A673 (cell line): ENCODE results near the gene PTPN11. TPM values are rescaled to one million over a fixed set of nuclear protein-coding genes. Genes with fewer than 3 reads are reported as not detected.

Experiments
- BruUV-seq: library from RNA; stranded (reverse); fragments of 400-500 nt; replicated peaks from 2 replicates; lab custom pipeline; 2021; lab: Mats Ljungman, UMichigan
- CTCF ChIA-PET: fragments of 300-600 bp; sonication (Branson Sonifier 250); formaldehyde crosslinking; loops from one replicate; lab custom pipeline; 2022; ENCODE audit warnings: antibody characterized with exemption; lab: Charles Lee
- POLR2A ChIA-PET: fragments of 300-600 bp; sonication (Branson Sonifier 250); formaldehyde crosslinking; loops from one replicate; lab custom pipeline; 2022; ENCODE audit warnings: antibody characterized with exemption; ENCODE audit not compliant: low non-redundant PET; lab: Charles Lee
- DNase-seq: peaks from one replicate; pipeline ENCODE4 v3.0.0-alpha.2; 2015; ENCODE audit warnings: low spot score
- H3K27ac ChIP-seq: fragments of 200-600 bp; sonication (generic); 2 replicates; pipeline ENCODE4 v1.5.1; 2016; ENCODE audit warnings: mixed run types, low read depth, mild to moderate bottlenecking, mixed read lengths, antibody characterized with exemption, low read length; ENCODE audit not compliant: poor library complexity, severe bottlenecking
- H3K27me3 ChIP-seq: fragments of 200-600 bp; sonication (generic); replicated peaks from 2 replicates; pipeline ENCODE4 v1.6.1; 2017; ENCODE audit warnings: mixed run types, low read depth, mild to moderate bottlenecking, mixed read lengths, antibody characterized with exemption, low read length; ENCODE audit not compliant: insufficient read depth, poor library complexity
- H3K36me3 ChIP-seq: fragments of 200-600 bp; sonication (generic); 2 replicates; pipeline ENCODE4 v1.6.1; 2016; ENCODE audit warnings: mixed run types, mild to moderate bottlenecking, mixed read lengths, antibody characterized with exemption, low read length; ENCODE audit not compliant: insufficient read depth, poor library complexity, severe bottlenecking
- H3K4me1 ChIP-seq: fragments of 200-600 bp; sonication (generic); 2 replicates; pipeline ENCODE4 v1.6.1; 2017; ENCODE audit warnings: mixed run types, mild to moderate bottlenecking, mixed read lengths, antibody characterized with exemption, low read length; ENCODE audit not compliant: insufficient read depth, poor library complexity, severe bottlenecking
- H3K4me3 ChIP-seq: fragments of 200-600 bp; sonication (generic); 2 replicates; pipeline ENCODE4 v1.5.1; 2016; ENCODE audit warnings: low read depth, mixed run types, mild to moderate bottlenecking, mixed read lengths, low read length; ENCODE audit not compliant: poor library complexity, severe bottlenecking
- H3K9me3 ChIP-seq: fragments of 200-600 bp; sonication (generic); 2 replicates; pipeline ENCODE4 v1.6.1; 2016; ENCODE audit warnings: mixed run types, low read depth, mild to moderate bottlenecking, mixed read lengths, antibody characterized with exemption, low read length; ENCODE audit not compliant: poor library complexity, severe bottlenecking
- CTCF ChIP-seq: fragments of 300-800, 200-600 bp; sonication (generic); conservative IDR thresholded peaks from 2 replicates; pipeline ENCODE4 v1.5.1; 2017; ENCODE audit warnings: low read depth, mild to moderate bottlenecking, antibody characterized with exemption, low read length, moderate library complexity, mixed read lengths
- EZH2 ChIP-seq: fragments of 200-600 bp; sonication (generic); IDR thresholded peaks from 2 replicates; pipeline ENCODE4 v1.6.1; 2017; ENCODE audit warnings: borderline replicate concordance, low read depth, mild to moderate bottlenecking, mixed read lengths, antibody characterized with exemption, low read length; ENCODE audit not compliant: poor library complexity, severe bottlenecking
- intact Hi-C: fragments of 100-400 bp; cut with micrococcal nuclease; formaldehyde crosslinking; loops from one replicate; pipeline ENCODE4 v1.10.0; 2022; ENCODE audit not compliant: unreplicated experiment
- total RNA-seq: library from RNA; stranded (reverse); gene quantifications from 2 replicates; pipeline ENCODE4 v1.2.3, GENCODE V29; 2021

PTPN11 gene
- total RNA-seq, 1 experiment from 2014 or later, result 158 TPM

GRCh38 chr12:112537710-112538396 is 119.1 kb downstream of the PTPN11 start:
- no peak for TF ChIP-seq CTCF
- no peak for TF ChIP-seq EZH2
- no peak overlapping the region for H3K4me3 ChIP-seq
- H3K27me3 ChIP-seq, result no peaks in the 10 kb centered on the region
- intact Hi-C loops, result loop anchor here (2.0 to 5.0 kb wide), 2 partner anchors 139 to 259 kb away; no protein-coding TSS in a partner anchor
- H3K27ac ChIP-seq, result peak overlapping the region; percentile 81
- no TSS peak for BruUV-seq
- no peaks in the 10 kb centered on the region for H3K9me3 ChIP-seq
- H3K4me1 ChIP-seq, result peaks cover 6% of the 10 kb centered on the region
- POLR2A ChIA-PET, result no interaction called here
- DNase-seq, result peak; percentile 84
- no peaks in the 10 kb centered on the region for H3K36me3 ChIP-seq
- CTCF ChIA-PET, result interaction anchor here (1.1 kb wide), 1 partner anchor 139 kb away, joined by 6 read pairs; no protein-coding TSS in a partner anchor

- DNase-seq, result no peak
- ChIA-PET CTCF (interaction anchor here (0.7 kb wide), 1 partner anchor 473 kb away, joined by 4 read pairs; no protein-coding TSS in a partner anchor), POLR2A (no interaction called here)
- H3K4me3 ChIP-seq, result no peak overlapping the region
- no peaks in the 10 kb centered on the region for H3K36me3 ChIP-seq
- H3K27ac ChIP-seq, result peak overlapping the region; percentile 81
- intact Hi-C loops, result loop anchor here (2.0 to 5.0 kb wide), 2 partner anchors 138 to 259 kb away; no protein-coding TSS in a partner anchor
- peaks cover 6% of the 10 kb centered on the region for H3K4me1 ChIP-seq
- H3K9me3 ChIP-seq, result no peaks in the 10 kb centered on the region
- no peaks in the 10 kb centered on the region for H3K27me3 ChIP-seq
- no TSS peak for BruUV-seq
- TF ChIP-seq EZH2 (no peak), CTCF (no peak)
Measured at GRCh38 chr12:112538740-112539139, 120.0 kb downstream of the PTPN11 start.

- CTCF ChIA-PET, result interaction anchor here (0.7 kb wide), 2 partner anchors 66 to 474 kb away, joined by 4 to 7 read pairs; no protein-coding TSS in a partner anchor
- intact Hi-C loops, result loop anchor here (2.0 to 5.0 kb wide), 2 partner anchors 138 to 258 kb away; no protein-coding TSS in a partner anchor
- Histone ChIP-seq H3K27me3 (no peaks in the 10 kb centered on the region), H3K27ac (no peak overlapping the region), H3K9me3 (no peaks in the 10 kb centered on the region), H3K36me3 (no peaks in the 10 kb centered on the region), H3K4me1 (peaks cover 6% of the 10 kb centered on the region), H3K4me3 (no peak overlapping the region)
- no TSS peak for BruUV-seq
- DNase-seq, result peak; percentile 54
- no peak for TF ChIP-seq EZH2
- TF ChIP-seq CTCF, result peak; percentile 44; the same call in 1 of the 2 replicates
- POLR2A ChIA-PET, result no interaction called here
Measured at GRCh38 chr12:112539221-112539620, 120.5 kb downstream of the PTPN11 start.
